ENCODE results near the gene PRSS58.

The PRSS58 gene, protein sequence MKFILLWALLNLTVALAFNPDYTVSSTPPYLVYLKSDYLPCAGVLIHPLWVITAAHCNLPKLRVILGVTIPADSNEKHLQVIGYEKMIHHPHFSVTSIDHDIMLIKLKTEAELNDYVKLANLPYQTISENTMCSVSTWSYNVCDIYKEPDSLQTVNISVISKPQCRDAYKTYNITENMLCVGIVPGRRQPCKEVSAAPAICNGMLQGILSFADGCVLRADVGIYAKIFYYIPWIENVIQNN

DNA sequence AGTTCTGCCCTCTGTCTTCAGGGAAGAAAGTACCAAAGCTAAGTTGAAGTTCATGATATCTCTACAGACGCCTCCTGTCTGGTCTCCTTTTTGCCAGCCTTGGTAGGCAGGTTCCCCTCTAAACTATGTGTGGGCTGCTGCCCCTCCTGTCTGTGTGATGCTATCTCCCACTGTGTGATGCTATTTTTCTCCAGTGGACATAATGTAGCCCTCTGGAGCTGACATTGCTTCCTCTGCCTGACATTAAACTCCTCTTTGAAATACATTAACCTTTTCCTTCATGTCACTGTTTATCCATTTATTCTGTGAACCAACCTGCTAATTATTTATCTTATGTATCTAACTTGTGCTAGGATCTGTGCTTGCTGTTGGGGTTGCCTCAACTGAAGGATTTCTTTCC lies at the start of gene PRSS58:
PRSS58 (minus strand) TSS at position 101 of the 400 bp plus-strand sequence. CDS start 351 bp downstream, outside the sequence.
- DNase-seq = no peak

DNA sequence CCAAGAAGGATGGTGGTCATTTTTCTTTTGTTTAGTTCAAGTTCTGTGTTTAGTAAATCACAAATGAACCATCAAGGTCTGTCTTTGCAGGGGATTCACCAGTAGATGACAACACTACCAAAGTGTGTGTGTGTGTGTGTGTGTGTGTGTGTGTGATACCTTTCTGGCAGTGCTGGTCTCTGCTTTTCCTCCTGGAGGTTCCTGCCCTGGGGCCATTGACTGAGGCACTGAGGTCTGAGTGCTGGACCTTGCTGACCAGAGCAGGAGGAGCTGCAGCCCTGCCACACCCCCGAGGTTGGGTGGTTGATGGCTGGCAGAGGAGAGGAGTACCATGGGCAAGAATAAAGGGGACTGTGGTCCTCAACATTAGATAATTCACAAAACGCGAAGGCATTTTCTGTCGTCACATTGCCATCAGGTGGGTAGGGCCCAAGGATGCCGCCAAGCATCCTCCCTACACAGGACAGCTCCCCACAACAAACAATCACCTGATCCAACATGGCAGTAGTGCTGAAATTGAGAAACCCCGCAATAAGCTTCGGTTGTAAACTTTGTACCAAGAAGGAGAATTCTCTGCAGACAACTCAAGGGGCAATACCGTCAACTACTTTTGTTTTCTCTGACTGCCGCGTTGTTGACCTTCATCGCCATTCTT lies 49.5 kb upstream of the PRSS58 start:
- DNase-seq = no peak

DNA sequence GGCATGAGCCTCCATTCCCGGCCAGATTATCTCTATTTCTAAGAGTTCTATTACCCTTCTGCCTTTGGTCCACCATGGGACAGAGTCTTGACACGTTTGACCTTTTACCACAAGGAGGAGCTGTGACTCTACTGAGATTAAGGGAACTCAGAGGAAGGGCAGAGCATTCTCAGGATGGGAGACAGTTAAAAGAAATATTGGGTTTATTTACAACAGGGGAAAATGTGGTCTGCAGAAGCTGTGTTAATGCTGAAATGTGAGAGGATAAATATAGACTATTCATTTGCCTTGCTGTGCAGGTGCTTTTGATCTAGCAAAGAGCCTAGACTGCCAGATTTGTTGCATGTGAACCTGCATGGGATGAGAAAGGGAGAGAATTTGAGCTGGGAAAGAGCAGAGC lies 45.8 kb upstream of the PRSS58 start:
- DNase-seq = no peak

DNA sequence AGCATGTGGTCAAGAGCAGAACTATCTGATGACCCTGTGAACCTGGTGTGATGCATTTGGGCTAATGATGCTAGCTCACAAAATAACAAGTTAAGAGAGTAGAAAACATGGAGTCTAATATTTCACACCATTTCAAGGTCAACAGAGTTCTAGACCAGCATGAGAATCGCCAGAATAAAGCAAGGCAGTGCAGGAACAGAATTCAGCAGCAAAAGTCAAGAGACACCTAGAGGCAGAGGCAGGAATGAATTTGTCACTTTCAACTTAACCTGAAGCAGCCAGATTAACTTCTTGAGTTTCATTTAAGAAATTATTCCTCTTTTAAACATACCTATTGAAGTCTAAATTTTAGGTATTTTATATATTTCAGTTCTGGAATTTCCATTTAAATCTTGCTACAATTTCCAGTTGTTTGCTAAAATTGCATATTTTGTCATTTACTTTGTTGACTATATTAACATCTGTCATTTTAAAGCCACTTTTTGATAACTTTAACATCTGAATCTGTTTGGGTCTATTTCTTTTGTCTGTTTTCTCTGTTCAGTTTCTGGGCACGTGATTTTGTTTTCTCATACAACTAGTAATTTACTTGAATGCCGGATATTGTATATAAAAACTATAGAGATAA lies 44.2 kb upstream of the PRSS58 start:
- no peak for DNase-seq

DNA sequence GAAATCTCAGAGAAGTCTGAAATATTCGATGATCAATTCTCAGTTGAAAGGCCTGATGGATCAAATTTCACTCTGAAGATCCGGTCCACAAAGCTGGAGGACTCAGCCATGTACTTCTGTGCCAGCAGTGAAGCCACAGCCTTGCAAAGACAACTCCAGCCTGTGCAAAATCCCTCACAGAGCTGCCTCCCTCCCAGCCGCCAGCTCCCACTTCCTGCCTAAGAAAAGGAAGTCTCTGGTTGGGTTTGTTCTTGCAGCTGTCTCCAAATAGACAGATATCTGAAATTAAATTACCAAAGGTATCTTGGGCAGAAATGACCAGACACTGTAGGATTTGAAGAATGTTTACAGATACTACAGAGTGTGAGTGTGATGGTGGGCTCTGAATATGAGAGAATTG lies 43.4 kb upstream of the PRSS58 start:
- DNase-seq = no peak

DNA sequence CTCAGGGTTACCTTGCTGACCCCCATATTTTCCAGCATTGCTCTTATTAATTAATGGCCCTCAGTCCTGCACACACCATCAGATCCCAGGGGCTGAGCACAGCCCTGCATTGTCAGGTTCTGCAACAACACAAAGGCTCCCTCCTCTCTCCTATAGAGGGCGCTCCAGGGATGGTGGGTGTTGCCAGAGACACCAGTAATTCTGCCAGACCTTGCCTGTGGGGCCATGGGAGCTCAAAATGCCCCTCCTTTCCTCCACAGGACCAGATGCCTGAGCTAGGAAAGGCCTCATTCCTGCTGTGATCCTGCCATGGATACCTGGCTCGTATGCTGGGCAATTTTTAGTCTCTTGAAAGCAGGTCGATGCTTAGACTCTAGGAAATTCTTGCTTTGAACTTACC lies 42.8 kb upstream of the PRSS58 start:
- no peak for DNase-seq

DNA sequence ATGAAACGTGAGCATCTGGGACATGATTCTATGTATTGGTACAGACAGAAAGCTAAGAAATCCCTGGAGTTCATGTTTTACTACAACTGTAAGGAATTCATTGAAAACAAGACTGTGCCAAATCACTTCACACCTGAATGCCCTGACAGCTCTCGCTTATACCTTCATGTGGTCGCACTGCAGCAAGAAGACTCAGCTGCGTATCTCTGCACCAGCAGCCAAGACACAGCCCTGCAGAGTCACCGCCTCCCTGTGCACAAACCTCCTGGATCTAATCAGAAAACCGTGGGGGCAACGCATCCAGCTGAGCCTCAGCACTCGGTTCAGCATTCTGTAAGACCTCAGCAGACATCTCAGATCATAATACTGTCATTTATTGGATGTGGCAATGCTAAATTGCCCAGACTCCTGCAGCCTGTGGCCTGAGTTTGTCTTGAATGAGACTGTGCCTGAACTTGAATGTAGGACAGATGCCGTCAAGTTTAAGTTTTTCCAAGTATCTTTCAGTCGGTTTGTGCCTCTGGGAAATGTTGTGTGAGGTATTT lies 41.5 kb upstream of the PRSS58 start:
- DNase-seq = peak; percentile 27

DNA sequence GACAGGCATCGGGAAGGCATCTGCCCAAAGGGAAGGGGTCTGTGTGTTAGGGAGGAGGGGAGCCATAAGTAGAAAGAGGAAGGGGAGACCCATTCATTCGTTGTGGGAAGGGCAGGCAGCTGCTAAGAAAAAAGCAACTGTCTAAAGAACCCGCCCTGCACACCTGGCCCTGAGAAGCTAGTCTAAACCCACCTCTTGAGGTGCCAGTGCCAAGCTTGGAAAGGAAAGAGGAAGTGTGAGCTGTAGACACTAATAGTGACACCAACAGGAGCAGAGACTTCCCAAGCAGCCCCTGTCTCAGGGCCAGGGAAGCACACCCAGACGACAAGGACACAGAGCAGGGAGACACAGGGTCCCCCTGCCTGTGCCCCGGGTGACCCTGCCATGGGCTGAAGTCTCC lies 40.8 kb upstream of the PRSS58 start:
- no peak for DNase-seq

DNA sequence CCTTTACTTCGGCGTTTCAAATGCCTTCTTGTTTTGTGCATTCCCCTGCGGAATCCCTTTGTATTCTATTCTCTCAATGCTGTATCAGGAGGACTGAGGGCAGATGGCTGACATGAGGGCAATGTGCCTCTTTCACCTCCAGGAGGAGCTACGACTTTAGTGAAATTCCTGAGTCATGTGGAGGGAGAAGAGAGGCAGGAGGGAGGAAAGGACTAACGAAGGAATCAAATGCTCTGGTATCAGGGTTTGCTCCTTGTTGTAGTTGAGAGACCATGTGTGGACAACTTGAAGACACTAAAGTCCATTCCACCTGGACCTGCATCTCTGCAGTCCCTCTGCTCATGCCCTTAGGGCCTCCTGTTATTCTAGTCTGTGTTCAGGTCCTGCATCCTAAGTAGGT lies 40.2 kb upstream of the PRSS58 start:
- no peak for DNase-seq

DNA sequence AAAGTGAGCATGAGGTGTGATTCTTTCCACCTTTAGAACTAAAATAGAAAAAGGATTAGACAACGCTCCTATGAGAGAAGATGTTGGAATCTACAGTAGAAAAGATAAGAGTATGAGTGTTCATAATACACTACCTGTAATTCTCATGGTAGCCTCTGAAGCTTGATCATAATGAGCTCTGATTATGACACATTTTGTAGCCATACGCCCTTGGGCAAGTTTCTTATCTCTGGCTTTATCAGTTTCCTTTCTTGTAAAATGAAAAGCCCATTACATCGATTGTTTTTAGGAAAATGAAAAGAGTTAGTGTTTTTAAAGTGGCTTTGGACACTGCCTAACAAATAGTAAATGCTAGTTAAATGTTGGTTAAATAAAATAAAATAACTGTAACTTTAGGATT lies 22.4 kb upstream of the PRSS58 start:
- DNase-seq = no peak

DNA sequence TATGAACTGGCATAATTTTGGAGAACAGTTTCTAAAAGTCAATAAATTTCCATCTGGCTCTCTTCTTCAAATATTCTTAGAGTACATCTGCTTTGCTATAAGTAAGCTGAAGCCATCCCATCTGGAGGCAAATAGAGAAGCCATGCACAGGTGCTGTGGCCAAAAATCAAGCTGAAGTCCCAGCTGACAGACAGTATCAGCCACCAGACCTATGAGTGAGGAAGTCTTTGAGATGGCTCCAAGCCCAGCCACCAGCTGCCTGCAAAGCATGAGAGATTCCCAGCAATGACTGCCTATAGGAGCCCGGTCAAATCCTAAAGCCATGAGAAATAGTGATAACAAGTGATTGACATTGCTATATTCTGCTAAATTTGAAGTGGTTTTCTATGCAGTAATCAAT lies 21.7 kb upstream of the PRSS58 start:
- no peak for DNase-seq

DNA sequence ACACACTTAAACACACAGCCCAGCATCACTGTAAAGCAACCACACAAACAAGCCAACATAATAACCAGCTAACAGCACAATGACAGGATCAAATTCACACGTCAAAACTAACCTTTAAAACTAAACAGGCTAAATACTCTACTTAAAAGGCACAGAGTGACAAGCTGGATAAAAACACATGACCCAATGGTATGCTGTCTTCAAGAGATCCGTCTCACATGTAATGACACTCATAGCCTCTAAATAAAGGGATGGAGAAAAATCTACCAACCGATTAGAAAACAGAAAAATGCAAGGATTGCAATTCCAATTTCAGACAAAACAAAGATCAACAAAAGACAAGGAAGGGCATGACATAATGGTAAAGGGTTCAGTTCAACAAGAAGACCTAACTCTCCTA lies 17.2 kb upstream of the PRSS58 start:
- DNase-seq = no peak

DNA sequence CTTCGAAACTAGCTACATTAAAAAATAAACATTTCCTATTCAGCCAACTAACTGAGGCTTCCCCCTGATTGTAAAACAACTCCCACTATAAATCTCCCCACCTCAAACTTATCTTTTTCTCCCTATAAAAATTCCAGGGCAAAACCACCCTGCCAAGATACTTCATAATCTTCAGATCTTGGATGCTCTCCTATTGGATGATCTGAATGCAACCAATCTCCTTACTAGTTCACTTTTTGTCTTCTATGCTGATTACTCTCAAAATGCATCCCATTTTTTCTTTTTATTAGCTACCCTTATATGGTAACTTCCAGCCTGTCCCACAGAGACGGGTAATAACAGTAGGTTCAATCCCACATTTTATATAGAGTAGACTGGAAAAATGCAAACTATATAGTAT lies 15.0 kb upstream of the PRSS58 start:
- no peak for DNase-seq

DNA sequence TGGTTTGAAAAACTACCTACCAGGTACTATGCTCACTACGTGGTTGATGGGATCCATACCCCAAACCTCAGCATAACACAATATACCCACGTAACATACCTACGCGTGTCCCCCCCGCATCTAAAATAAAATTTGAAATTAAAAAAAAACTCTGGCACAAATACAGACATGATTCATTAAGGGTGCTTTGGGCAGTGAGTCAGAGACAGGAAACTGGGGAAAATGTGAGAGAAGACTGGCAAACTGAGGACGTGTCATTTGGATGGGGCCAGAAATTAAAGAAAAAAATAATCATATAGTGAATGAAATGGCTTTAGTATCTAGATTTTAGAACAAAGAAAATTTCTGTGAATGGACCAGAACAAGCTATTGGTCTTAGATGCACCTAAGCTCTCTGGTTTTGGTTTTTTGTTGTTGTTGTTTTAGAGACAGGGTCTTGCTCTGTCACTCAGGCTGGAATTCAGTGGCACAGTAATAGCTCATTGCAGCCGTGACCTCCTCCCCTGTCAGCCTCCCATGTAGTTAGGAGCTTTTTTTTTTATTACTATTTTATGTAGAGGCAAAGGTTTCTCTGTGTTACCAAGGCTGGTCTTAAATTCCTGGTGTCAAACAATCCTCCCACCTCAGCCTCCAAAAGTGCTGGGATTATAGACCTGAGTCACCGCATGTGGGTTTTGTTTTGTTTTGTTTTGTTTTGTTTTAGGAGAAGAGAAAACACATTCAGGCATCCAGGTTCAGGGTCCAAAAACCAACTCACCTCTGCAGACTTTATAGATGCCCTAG lies 5.9 kb upstream of the PRSS58 start:
- no peak for DNase-seq

DNA sequence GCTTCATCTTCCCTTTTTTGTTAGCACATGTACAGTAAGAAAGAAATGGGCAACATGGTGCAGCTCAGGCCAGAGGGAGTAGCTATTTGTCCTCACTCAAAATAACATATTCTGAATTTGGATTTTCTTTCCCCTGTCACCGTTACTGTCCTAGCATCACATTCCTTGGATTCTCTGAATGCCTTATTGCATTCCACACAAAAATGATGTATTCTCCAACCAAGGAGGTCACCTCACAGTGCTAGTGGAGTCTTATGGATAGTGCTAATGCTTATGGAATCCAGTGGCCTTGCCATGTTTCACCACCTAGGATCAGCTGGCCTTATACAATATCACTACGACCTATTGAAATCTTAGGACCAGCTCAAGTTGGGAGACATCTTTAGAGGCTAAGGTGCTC lies 7.2 kb downstream of the PRSS58 start:
- DNase-seq = no peak

DNA sequence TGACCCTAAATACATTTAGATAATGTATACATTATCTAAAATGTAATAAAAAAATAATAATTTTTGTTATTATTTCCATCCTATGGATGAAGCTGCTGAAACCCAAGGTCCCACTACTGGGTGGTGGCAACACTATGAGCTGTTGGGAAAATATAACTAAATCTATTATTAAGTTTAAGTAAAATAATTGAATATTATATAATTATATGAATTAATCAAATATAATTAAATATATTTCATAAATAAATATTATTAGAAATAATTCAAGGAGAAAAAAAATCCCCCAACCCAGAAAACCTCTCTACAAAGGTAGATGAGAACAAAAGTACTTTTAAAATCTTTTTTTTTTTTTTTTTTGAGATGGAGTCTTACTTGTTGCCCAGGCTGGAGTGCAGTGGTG lies 7.9 kb downstream of the PRSS58 start:
- no peak for DNase-seq

DNA sequence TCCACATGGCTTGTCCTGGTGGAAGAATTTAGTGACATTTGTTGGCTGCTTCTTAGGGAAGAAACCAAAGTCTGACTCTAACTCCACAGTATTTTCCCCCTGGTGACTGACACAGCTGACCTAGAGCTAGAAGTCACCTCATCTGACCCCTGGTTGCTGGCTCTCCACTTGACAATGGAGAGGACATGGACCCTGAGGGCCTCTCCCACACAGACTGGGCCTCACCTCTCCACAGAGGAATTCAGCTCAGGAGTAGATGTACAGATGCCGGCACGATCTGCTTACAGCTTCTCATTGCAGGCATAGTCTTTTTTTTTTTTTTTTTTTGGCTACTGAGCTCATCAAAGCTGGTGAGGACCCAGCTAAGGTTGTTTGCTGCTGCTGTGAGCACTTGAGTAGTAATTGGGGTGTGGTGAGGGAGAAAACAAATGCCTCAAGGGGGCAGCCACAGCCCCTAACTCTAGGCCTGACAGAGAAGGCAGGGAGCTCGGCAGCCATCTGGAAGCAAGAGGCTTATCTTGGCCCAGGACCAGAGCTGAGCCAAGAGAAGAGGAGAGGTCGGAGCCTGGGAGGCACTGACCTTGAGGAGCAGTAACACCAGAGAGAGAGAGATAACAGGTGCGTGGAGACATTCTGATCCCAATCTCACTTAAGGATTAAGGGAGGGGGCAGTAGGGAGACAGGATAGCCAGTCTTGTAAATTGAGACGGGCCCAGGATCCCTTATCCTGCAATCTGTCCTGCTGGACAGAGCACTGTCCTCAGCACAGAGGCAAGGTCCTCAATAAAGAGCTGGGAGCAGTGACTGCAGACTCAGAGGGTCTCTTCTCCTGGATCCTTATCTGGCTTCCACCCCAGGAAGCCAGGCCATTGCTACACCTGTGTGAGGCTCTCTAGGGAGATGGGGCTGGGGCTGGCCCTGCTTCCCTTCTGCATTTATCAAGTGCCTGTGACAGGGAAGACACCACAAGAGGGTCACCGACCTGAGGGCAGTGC lies 9.4 kb downstream of the PRSS58 start:
- peak; percentile 12 for DNase-seq

DNA sequence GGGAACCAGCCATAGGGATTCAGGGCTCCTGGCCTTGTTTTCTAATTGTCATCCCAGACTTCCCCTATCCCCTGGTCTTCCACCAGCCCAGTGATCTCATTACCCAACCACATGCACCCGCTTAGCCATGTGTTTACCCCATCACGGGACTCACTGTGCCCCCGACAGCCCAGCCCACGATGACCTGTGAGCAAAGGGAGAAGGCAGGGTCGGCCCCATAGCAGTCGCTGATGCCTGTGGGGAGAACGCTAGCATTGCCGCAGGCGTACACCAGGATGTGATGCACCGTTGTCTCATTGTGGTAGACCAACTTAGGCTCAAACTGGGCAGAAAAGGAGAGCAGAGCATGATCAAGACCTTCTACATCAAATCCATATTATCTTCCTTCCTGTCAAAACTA lies 14.0 kb downstream of the PRSS58 start:
- no peak for DNase-seq

DNA sequence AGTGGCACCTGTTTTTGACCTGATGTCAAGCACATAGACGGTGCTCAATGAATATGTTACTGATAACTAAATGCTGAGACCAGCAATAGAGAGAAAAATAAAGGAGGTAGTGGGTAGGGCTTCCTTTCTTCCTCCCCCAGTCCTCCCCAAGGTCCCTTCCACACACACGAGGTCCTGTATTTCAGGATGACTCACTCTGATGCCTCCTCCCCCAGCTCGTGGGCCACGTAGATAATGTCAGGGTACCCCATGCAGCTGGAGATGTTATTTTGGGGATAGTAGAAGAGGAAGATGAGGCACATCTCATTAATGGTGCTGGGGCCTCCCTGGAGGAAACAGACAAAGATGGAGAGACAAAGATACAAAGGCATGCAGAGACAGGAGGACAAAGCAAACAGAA lies 17.3 kb downstream of the PRSS58 start:
- no peak for DNase-seq

DNA sequence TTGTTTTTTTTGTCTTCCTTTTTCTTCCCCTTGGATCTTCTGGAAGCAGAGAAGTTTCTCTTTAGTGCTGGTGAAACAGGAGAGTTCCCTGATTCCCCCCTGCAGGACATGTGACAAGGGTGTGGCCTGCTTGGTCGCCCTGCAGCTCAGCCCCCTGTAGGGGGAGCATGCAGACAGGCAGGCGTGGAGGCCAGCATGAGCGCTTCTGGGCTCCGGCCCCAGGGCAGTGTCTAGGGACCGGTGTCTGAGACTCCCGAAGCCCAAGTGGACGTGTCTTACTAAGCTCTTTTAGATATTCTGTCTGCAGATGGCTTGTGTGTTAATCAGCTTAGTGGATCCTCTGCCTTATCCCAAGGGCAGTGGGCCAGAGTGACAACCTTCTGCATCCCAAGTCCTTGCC lies 26.1 kb downstream of the PRSS58 start:
- peak; percentile 43 for DNase-seq

DNA sequence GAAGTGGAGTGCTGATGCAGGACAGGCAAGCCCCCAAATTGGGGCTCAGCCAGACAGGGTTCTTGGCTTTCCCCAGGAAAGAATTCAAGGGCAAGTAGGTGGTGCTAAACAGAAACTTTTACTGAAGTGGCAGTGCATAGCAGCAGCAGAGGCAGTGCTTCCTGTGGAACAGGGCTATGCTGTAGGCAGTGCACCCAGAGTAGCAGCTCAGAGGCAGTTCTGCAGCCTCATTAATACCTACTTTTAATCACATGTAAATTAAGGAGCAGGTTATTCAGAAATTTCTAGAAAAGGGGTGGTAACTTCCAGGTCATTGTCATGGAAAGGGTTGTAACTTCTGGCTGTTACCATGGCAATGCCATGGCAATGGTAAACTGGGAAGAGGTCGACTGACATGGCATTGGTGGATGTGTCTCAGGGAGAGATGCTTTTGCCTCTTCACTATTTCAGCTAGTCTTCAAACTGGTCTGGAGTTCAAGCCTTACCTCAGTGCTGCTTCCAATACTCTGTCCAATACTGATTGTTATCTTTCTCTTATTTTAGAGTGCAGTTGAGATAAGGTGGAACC lies 29.2 kb downstream of the PRSS58 start:
- DNase-seq = no peak
